Activated naive CD4-positive, alpha-beta T cell treated with anti-CD3 and anti-CD28 coated beads, Interleukin-2, amount 50 U/mL, for 24 hours (primary cell): Measurements from ENCODE around the gene ACE.
A peak's percentile ranks its signal among the peaks of the same experiment; 100 is the strongest.

Source experiments
- H3K27ac Mint-ChIP-seq: one replicate; pipeline ENCODE4 v1.8.0; 2021; ENCODE audit warnings: mild to moderate bottlenecking, mixed read lengths
- H3K27me3 Mint-ChIP-seq: one replicate; pipeline ENCODE4 v1.8.0; 2021; ENCODE audit warnings: mixed read lengths
- H3K36me3 Mint-ChIP-seq: one replicate; pipeline ENCODE4 v1.8.0; 2021; ENCODE audit warnings: mixed read lengths
- H3K4me1 Mint-ChIP-seq: one replicate; pipeline ENCODE4 v1.8.0; 2021; ENCODE audit warnings: mixed read lengths
- H3K4me3 Mint-ChIP-seq: one replicate; pipeline ENCODE4 v1.8.0; 2021; ENCODE audit warnings: mild to moderate bottlenecking, mixed read lengths
- H3K9me3 Mint-ChIP-seq: one replicate; pipeline ENCODE4 v1.8.0; 2021; ENCODE audit warnings: mixed read lengths

The ACE gene

DNA sequence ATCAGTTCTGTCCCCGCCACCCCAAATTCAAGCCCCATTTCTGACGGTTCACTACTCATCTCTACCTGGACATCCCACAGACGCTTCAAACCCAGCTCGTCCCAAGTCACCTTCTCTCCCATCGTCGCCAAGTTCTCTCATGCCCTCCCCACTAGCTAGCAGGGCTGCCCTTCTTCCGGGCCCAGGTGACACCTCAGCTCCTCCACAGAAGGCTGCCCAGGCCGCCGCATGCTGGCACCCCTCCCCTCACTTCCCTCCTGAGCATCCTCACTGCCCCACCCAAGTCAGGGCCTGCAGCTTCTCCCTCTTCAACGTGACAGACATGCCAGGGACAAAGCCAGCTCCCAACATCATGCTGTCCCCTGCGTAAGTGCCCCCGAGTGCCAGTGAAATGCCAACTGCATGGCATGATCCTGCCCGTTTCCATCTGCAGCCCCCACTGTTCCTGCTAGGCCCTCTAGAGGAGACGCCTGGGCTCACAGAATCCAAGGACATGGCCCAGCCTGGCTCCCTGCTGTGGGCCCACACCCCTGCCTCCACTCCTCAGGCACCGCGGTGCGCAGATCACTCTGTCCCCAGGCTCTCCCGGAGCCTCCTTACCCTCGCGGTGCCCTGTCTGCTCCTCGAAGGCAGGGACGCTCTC is 36.6 kb upstream of the ACE start:
- Mint-ChIP-seq H3K27ac (peak overlapping the region; percentile 68), H3K27me3 (no peaks in the 10 kb centered on the region), H3K4me1 (peaks cover 22% of the 10 kb centered on the region), H3K9me3 (no peaks in the 10 kb centered on the region), H3K36me3 (no peaks in the 10 kb centered on the region), H3K4me3 (peak overlapping the region; percentile 40)

DNA sequence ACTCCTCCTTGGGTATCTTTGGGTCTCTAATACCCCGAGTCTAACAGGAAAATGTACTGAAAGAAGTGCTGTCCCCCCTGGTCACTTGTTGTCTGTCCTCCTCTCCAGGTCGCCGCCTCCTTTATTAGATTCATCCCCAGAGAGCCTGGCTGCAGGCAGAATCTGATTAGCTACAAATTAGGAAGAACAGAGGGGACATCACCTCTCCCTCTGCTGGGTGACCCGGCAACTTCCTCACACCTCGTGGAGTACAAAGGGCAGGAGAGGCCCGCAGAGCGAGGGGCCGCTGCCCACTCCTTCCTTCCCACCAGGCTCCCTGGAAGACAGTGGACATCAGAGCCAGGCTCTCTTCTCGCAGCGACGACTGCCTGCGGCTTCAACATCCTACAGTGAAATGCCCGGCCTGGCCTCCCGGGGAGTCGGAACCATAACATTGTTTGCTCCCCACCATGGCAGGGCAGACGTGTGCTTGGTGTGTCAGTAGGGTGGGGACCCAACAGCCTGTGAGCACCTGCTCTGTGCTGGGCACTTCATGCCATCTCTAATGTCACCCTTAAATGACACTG is 36.0 kb upstream of the ACE start:
- Mint-ChIP-seq H3K9me3 (no peaks in the 10 kb centered on the region), H3K4me3 (peak overlapping the region; percentile 40), H3K27me3 (no peaks in the 10 kb centered on the region), H3K36me3 (no peaks in the 10 kb centered on the region), H3K27ac (peak overlapping the region; percentile 30), H3K4me1 (peaks cover 23% of the 10 kb centered on the region)

DNA sequence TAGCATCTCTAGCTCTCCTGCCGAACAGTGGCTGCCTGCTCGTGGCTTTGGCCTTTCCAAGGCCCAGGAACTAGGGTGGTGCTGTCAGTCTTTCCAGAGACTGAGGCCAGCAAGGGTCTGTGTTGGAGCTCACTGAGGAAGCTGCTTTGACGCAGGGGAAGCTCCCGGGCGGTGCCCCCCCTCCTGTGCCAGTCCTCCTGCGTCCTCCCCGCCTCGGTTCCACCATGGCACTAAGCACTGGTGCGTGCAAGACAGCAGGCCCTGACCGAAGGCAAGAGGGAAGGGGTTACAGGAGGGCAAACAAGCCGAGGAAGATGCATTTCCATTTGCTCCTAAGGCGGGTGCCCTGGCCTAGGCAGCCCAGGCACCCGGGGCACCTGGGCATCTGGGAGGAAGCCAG is 35.2 kb upstream of the ACE start:
- no peaks in the 10 kb centered on the region for H3K27me3 Mint-ChIP-seq
- no peak overlapping the region for H3K27ac Mint-ChIP-seq
- no peaks in the 10 kb centered on the region for H3K9me3 Mint-ChIP-seq
- H3K4me1 Mint-ChIP-seq: peaks cover 23% of the 10 kb centered on the region
- no peaks in the 10 kb centered on the region for H3K36me3 Mint-ChIP-seq
- H3K4me3 Mint-ChIP-seq: no peak overlapping the region

DNA sequence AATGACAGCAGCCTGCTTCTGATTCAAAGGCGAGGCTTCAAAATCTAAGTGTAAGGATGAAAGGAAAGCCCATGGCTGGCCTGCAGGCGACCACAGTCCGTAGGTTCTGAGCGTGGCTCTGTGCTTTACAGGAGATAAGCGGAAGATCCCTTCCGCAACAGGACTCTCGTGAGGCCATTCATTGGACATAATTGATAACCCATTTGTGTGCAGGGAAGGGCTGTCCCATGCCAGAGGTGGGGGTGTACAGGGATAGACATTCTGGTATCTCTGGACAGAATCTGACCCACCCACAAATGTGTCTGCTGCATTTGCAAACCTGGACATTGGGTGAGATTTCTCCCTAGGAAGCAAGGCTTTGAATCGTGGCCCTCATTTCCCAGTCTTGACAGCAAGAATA is 34.8 kb upstream of the ACE start:
- Mint-ChIP-seq H3K27me3 (no peaks in the 10 kb centered on the region), H3K36me3 (no peaks in the 10 kb centered on the region), H3K4me1 (peaks cover 23% of the 10 kb centered on the region), H3K27ac (no peak overlapping the region), H3K9me3 (no peaks in the 10 kb centered on the region), H3K4me3 (no peak overlapping the region)

DNA sequence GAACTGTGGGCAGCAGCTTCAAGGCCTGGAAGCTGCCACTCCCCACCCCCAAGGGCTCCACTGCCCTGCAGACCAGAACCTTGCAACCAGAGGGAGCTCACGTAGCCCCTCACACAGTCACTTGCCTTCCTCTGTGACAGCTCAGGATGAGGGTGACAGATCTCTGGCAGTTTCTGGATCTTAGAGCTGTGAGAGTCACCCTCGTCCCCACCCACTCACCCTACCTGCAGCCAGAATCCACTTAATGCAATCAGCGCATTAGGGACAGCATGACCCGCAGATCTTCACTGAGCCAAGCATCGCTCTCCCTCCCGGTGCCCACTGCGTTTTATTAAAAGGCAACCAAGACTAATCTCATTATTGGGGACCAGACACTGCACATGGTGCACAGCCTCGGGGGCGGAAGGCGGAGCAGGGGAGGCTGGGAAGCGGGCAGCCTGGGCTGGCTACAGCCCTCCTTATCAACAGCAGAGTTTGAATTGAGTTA is 34.3 kb upstream of the ACE start:
- H3K4me3 Mint-ChIP-seq: no peak overlapping the region
- peaks cover 27% of the 10 kb centered on the region for H3K4me1 Mint-ChIP-seq
- H3K36me3 Mint-ChIP-seq: no peaks in the 10 kb centered on the region
- H3K9me3 Mint-ChIP-seq: no peaks in the 10 kb centered on the region
- H3K27ac Mint-ChIP-seq: no peak overlapping the region
- no peaks in the 10 kb centered on the region for H3K27me3 Mint-ChIP-seq

DNA sequence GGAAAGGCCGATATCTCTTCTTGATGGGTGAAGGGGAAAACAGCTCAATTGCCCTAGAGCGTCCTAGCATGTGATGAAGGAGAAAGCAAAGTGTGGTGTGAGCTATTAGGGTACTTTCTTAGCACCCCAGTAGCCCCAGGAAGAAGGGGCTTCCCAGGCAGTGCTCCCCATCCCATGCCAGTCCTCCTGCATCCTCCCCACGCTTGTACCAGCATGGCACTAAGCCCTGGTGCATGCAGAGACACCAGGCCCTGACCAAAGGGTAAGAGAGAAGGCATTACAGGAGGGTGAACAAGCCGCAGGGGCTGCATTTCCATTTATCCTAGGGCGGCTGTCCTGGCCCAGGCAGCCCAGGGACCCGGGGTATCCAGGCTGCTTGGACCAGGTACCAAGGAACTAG is 33.8 kb upstream of the ACE start:
- no peaks in the 10 kb centered on the region for H3K27me3 Mint-ChIP-seq
- H3K4me3 Mint-ChIP-seq: no peak overlapping the region
- no peaks in the 10 kb centered on the region for H3K9me3 Mint-ChIP-seq
- H3K4me1 Mint-ChIP-seq: peaks cover 27% of the 10 kb centered on the region
- no peaks in the 10 kb centered on the region for H3K36me3 Mint-ChIP-seq
- no peak overlapping the region for H3K27ac Mint-ChIP-seq

DNA sequence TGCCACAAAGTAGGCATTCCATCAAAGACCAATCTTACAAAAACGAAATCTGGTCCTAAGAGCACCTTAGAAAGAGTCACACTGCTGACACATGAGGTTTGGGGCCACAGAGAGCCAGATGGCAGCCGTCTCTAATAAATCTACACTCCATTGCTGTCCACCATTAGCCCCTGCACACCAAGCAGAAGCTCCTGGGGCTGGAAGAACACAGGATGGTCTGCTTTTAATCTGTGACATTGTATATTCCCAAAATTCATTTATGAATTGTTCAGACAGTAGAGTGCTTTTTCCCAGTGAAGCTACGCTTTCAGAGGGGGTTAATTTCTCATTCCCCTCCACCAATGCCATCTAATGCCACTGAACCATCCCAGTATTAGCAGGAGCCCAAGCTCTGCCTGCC is 32.4 kb upstream of the ACE start:
- Mint-ChIP-seq H3K27me3 (no peaks in the 10 kb centered on the region), H3K4me3 (no peak overlapping the region), H3K27ac (no peak overlapping the region), H3K4me1 (peaks cover 31% of the 10 kb centered on the region), H3K36me3 (no peaks in the 10 kb centered on the region), H3K9me3 (no peaks in the 10 kb centered on the region)

DNA sequence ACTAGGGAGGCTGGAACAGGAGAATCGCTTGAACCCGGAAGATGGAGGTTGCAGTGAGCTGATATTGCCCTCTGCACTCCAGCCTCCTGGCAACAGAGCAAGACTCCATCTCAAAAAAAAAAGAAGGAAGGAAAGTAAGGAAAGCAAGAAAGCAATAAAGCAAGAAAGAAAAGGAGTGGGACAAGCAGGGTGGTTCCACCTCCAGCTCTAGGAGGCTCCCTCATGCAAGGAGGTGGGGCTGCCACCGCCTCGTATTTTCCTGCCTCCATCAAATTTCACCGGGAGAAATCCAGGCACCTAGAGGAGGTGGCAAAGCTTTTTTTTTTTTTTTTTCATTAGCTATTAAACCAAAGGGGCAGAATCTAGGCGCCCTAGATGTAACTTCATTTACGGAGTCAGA is 31.8 kb upstream of the ACE start:
- Mint-ChIP-seq H3K27ac (peak overlapping the region; percentile 96), H3K27me3 (peaks cover under 1% of the 10 kb centered on the region)

DNA sequence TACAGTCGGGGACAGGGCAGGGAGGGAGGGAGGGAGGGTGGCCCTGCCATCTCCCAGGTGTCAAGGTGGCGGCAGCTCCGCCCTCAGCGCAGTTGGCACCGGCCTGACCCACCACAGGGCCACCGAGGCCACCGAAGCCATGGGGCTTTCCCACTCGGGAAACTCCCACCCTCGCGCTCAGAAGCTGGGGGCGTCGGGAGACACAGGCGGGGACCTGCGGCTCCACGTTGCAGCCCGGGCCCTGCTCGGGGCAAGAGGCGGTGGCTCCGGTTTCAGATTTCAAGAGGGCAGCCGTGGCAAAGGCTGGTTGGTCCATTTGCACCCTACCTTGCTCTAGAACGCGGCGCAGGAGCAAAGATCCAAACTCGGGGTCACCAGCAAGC is 31.3 kb upstream of the ACE start:
- Mint-ChIP-seq H3K27me3 (peaks cover 2% of the 10 kb centered on the region), H3K4me3 (peak overlapping the region; percentile 85), H3K36me3 (no peaks in the 10 kb centered on the region), H3K9me3 (no peaks in the 10 kb centered on the region), H3K4me1 (peaks cover 20% of the 10 kb centered on the region), H3K27ac (peak overlapping the region; percentile 96)

More for the DNA sequence above, 31.8 kb upstream of the ACE start:
- H3K4me1 Mint-ChIP-seq: peaks cover 25% of the 10 kb centered on the region
- H3K9me3 Mint-ChIP-seq: no peaks in the 10 kb centered on the region
- H3K36me3 Mint-ChIP-seq: no peaks in the 10 kb centered on the region
- peak overlapping the region; percentile 85 for H3K4me3 Mint-ChIP-seq

DNA sequence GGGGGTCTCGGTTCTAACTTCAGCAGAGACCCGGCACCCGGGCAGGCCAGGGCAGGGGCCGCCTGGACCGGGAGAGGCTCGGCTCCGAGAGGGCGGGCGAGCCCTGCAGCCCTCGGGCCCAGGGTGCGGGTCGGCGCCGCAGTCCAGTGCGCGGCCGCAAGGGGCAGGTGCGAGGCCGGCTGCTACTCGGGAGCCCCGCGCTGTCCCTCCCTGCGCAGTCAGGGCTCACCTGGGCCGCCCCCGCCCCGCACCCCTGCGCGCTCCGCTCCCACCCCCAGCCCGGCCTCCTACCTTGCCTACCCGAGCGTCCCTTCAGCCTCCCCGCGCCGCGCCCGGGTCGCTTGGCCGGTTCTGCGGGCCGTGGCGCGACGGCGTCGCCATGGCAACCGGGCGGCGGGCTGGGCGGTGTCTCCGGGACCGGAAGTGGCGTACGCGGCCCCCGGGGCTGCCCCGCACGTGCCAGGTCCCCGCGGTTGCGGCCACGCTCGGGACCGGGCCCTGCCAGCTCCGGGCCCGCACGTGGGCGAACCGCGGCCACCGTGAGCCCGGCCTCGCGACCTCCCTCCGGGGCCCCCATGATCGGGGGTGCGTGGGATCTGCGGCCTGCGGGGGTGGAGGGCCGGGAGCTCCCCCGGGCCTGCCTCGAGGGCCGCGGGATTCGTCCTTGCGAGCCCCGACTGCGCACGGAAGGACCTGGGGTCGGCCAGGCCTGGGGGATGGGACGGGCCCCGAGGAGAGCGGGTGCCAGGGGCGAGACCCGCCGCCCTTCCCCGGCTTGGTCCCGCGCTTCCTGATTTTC is 30.7 kb upstream of the ACE start, which contains the start of gene CYB561:
TSS of gene CYB561 (minus strand) at position 353 of the 799 bp plus-strand sequence. CDS start 8,759 bp downstream, outside the sequence.
- H3K9me3 Mint-ChIP-seq: no peaks in the 10 kb centered on the region
- H3K27me3 Mint-ChIP-seq: peaks cover 2% of the 10 kb centered on the region
- peak within 1 kb of the TSS; percentile 96 for H3K27ac Mint-ChIP-seq
- H3K36me3 Mint-ChIP-seq: no peaks in the 10 kb centered on the region
- H3K4me1 Mint-ChIP-seq: peaks cover 15% of the 10 kb centered on the region
- peak within 1 kb of the TSS; percentile 85 for H3K4me3 Mint-ChIP-seq

DNA sequence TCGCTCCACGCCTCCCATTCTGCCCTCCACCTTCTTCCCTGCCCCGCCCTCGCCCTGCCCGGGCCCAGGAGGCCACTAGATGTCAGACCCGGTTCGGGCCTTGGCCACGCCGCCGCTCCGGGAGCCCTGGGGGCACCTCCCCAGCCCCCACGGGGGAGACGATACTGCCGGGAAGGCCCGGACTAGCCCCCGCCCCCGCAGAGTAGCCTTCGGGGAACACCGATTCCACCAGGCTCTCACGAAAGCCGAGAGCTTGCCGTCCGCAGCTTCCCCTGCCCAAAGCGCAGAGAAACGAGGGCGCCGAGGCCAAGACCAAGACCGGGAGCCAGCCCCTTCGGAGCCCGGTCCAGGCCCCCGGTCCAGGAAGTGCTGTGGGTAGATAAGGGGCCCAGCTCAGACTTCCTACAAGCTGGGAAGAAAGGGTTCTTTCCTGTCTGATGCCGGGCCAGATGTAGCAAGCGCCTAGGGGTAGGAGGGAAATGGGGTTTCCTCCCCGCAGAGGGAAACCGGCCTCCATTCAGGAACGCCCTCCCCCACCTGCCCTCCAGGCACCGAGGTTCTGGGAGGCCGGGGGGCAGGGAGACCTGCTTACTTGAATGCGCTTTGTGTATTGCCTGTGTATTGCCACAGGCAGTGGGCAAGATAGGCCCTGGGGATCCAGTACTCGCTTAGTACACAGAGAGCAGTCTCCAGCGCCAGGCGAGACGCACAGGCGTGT is 29.9 kb upstream of the ACE start:
- Mint-ChIP-seq H3K27me3 (peaks cover 2% of the 10 kb centered on the region), H3K27ac (peak overlapping the region; percentile 84), H3K4me1 (peaks cover 15% of the 10 kb centered on the region), H3K9me3 (no peaks in the 10 kb centered on the region), H3K4me3 (peak overlapping the region; percentile 73), H3K36me3 (no peaks in the 10 kb centered on the region)

DNA sequence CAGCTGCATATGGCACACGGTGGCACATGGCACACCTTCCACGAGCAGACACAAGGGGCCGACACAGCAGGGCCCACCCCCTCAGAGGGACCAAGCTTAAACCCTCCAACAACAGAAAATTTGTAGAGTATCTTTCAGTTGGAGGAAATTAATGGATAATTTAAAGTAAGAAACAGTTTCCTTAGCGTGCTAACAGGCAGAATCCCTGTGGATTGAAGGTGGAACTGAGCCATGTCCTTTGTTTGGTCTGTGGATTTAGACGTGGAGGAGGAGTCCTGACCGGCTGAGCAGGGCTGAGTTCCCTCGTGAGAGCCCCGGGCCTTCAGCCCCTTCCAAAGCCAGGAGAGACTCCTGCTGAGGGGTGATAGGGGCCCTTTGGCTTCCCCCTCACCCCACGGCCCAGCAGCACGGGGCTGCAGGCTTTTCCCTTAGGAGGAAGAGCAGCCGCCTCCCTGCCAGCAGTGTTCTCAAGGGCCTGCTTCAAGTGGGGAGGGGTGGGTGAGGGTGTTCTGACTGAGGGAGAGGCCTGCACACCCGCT is 29.3 kb upstream of the ACE start:
- H3K4me3 Mint-ChIP-seq: peak overlapping the region; percentile 73
- peaks cover 2% of the 10 kb centered on the region for H3K27me3 Mint-ChIP-seq
- H3K9me3 Mint-ChIP-seq: no peaks in the 10 kb centered on the region
- peaks cover 15% of the 10 kb centered on the region for H3K4me1 Mint-ChIP-seq
- peak overlapping the region; percentile 84 for H3K27ac Mint-ChIP-seq
- no peaks in the 10 kb centered on the region for H3K36me3 Mint-ChIP-seq

DNA sequence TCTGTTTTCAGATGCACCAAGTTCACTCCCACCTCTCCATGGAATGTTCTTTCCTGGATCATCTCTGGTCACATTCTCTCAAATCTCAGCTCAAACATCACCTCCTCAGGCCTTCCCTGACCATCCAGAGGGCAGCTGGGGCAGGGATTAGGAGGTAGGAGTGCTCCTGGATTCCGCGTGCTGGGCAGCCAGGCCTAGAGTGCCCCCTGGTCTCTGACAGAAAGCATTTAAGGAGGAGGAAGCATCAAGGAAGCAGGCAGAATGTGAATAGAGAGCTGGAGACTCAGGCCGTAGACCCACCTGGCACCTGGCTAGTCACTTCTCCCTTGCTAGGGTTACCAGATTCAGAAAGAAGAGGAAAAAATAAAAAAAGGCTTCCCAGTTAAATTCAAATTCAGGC is 28.2 kb upstream of the ACE start:
- peak overlapping the region; percentile 63 for H3K4me3 Mint-ChIP-seq
- H3K4me1 Mint-ChIP-seq: peaks cover 15% of the 10 kb centered on the region
- H3K27ac Mint-ChIP-seq: peak overlapping the region; percentile 31

DNA sequence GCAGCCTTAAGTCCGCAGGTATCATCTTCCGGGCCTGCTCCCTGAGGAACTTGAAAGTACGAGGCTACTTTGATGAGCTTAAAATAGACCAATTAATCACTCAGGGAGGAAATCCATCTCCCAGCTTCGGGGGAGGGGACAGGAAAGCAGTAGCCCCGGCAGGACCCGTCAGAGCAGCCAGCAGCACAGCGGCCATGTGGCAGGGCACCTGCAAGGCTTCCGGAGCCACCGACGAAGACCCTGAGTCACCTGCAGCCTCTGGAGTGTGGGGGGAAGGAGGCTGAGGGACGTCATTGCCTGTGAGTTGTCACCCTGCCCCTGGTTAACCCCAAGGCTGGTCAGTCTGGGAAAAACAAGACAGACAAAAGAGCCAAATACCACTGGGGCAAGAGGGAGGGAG is 26.3 kb upstream of the ACE start:
- no peak overlapping the region for H3K4me3 Mint-ChIP-seq
- no peaks in the 10 kb centered on the region for H3K9me3 Mint-ChIP-seq
- no peaks in the 10 kb centered on the region for H3K36me3 Mint-ChIP-seq
- H3K4me1 Mint-ChIP-seq: peaks cover 9% of the 10 kb centered on the region
- peaks cover 2% of the 10 kb centered on the region for H3K27me3 Mint-ChIP-seq
- H3K27ac Mint-ChIP-seq: no peak overlapping the region

More for the DNA sequence above, 28.2 kb upstream of the ACE start:
- Mint-ChIP-seq H3K36me3 (no peaks in the 10 kb centered on the region), H3K9me3 (no peaks in the 10 kb centered on the region), H3K27me3 (peaks cover 2% of the 10 kb centered on the region)

DNA sequence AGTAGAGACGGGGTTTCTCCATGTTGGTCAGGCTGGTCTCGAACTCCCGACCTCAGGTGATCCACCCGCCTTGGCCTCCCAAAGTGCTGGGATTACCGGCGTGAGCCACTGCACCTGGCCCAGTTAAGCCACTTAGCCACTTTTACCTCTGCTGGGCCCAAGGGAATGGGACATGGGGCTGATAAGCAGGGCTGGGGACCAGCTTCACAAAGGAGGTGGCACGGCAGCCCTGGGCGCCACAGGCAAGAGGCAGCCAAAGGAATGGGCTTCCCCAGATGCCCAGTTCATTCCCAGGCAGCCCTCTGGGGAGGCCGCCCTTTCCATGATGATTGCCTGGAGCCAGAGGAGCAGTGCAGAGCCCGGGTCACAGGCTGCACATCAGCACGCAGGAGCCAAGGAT is 25.7 kb upstream of the ACE start:
- Mint-ChIP-seq H3K36me3 (no peaks in the 10 kb centered on the region), H3K27me3 (peaks cover 2% of the 10 kb centered on the region), H3K9me3 (no peaks in the 10 kb centered on the region), H3K27ac (no peak overlapping the region), H3K4me3 (no peak overlapping the region), H3K4me1 (peaks cover 9% of the 10 kb centered on the region)
